ENCODE measurements around the gene TPRA1. TPM values are rescaled to one million over a fixed set of nuclear protein-coding genes. Genes with fewer than 3 reads are reported as not detected.

The TPRA1 gene
- total and polyA plus RNA-seq, 9 of the 15 experiments (the other 6 are each of a cell fraction or from before 2014, with no cell fraction given) = 0.66 to 21.5 (median 11.1) TPM

- FAIRE-seq (no peak), ATAC-seq (no peak), DNase-seq (ENCODE audit: extremely low read depth in 1 of 4, low spot score in 3 of 4) (no peak)
- no peak overlapping the region for H2AFZ ChIP-seq (ENCODE audit: low read depth, low read length)
- intact Hi-C loops (cut with micrococcal nuclease) (no loop called here), in situ Hi-C loops (cut with MboI) (no loop called here)
- H3K9ac ChIP-seq (ENCODE audit: insufficient read depth in 1 of 2, low read depth in 2 of 2, low read length in 2 of 2) = no peak overlapping the region
- CTCF ChIA-PET (ENCODE audit: low intra/inter-chr PET ratio) = no interaction called here
- no TSS peak for BruUV-seq (replicated peaks)
- no peaks in the 10 kb centered on the region for H3K36me3 ChIP-seq (ENCODE audit: control insufficient read depth, insufficient read depth, low read length)
- H3K9me3 ChIP-seq (replicated peaks; ENCODE audit: control insufficient read depth, insufficient read depth, low read depth, low read length) = no peaks in the 10 kb centered on the region
- no peaks in the 10 kb centered on the region for H3K9me1 ChIP-seq (ENCODE audit: control insufficient read depth, insufficient read depth, low read length)
- no peaks in the 10 kb centered on the region for H4K20me1 ChIP-seq (replicated peaks; ENCODE audit: control insufficient read depth, insufficient read depth, low read length)
- H3K27ac ChIP-seq (ENCODE audit: extremely low read depth, low read depth, low read length) = no peak overlapping the region
- H3K4me1 ChIP-seq (replicated peaks in 1 of 2; ENCODE audit: control insufficient read depth in 2 of 2, insufficient read depth in 2 of 2, low read length in 2 of 2) = peaks cover 0 to 16% of the 10 kb centered on the region in 2 experiments; a peak in 2 of 5 replicates
- no peaks in the 10 kb centered on the region for H3K79me2 ChIP-seq (ENCODE audit: control insufficient read depth, insufficient read depth, low read length)
- TF ChIP-seq RFX1 (IDR thresholded peaks at IDR 0.05) (no peak), MAX (CRISPR knock-in tag; IDR thresholded peaks at IDR 0.05) (no peak), SRSF9 (IDR thresholded peaks at IDR 0.05; ENCODE audit: borderline replicate concordance, low read depth, low read length) (no peak), SNRNP70 (optimal IDR thresholded peaks at IDR 0.05; ENCODE audit: low read depth, low read length) (no peak), NFXL1 (CRISPR knock-in tag; IDR thresholded peaks at IDR 0.05) (no peak), ZBTB17 (CRISPR knock-in tag; IDR thresholded peaks at IDR 0.05) (no peak), MAFF (IDR thresholded peaks at IDR 0.05; ENCODE audit: low read length) (no peak), ZNF785 (CRISPR knock-in tag; IDR thresholded peaks at IDR 0.05) (no peak), BCOR (IDR thresholded peaks at IDR 0.05) (no peak), TRIM28 (IDR thresholded peaks at IDR 0.05) (no peak), FOXK2 (conservative IDR thresholded peaks at IDR 0.05 in 1 of 2, IDR thresholded peaks at IDR 0.05 in 1 of 2; ENCODE audit: low read depth in 2 of 2) (no peak), NCOA4 (IDR thresholded peaks at IDR 0.05; ENCODE audit: partially characterized antibody) (no peak), ZNF347 (CRISPR knock-in tag; IDR thresholded peaks at IDR 0.05; ENCODE audit: low read depth) (no peak), CBFA2T3 (IDR thresholded peaks at IDR 0.05) (no peak), LCOR (CRISPR knock-in tag; IDR thresholded peaks at IDR 0.05) (no peak)
- WGBS (ENCODE audit: insufficient coverage, low coverage, missing lambda C conversion rate) = 11% methylated on average over 5 of the region's 6 CpGs
- POLR2A ChIA-PET = interaction anchor here (0.8 kb wide), 1 partner anchor 169 kb away, joined by 3 read pairs; no protein-coding TSS in a partner anchor
- no peak overlapping the region for H3K4me2 ChIP-seq (ENCODE audit: insufficient read depth, low read length)
- no peak overlapping the region for H3K4me3 ChIP-seq
- peaks cover 2 to 51% of the 10 kb centered on the region in 2 experiments; a peak in 3 of 5 replicates for H3K27me3 ChIP-seq (ENCODE audit: control insufficient read depth in 2 of 2, insufficient read depth in 2 of 2, low read length in 2 of 2)
Observed at GRCh38 chr3:127546554-127546953, 44.0 kb downstream of the TPRA1 start.
